Activated CD8-positive, alpha-beta memory T cell treated with anti-CD3 and anti-CD28 coated beads for 36 hours (primary cell): Measurements from ENCODE around the gene SEC23A. TPM values are rescaled to one million over a fixed set of nuclear protein-coding genes. Genes with fewer than 3 reads are reported as not detected.

ENCODE experiments used
- CTCF ChIA-PET: fragments of 350-600 bp; sonication (Branson Sonifier 250); formaldehyde crosslinking; loops from one replicate; lab custom pipeline; 2021; ENCODE audit warnings: antibody characterized with exemption; lab: Charles Lee
- POLR2A ChIA-PET: fragments of 350-600 bp; sonication (Branson Sonifier 250); formaldehyde crosslinking; loops from one replicate; lab custom pipeline; 2021; ENCODE audit warnings: antibody characterized with exemption; lab: Charles Lee
- total RNA-seq, 2 experiments: library from RNA; stranded (reverse); gene quantifications; one replicate each; pipeline ENCODE4 v1.2.3, GENCODE V29; 2021

The SEC23A gene
- total RNA-seq, 2 experiments from 2014 or later, result 37.1 to 41.1 TPM

DNA sequence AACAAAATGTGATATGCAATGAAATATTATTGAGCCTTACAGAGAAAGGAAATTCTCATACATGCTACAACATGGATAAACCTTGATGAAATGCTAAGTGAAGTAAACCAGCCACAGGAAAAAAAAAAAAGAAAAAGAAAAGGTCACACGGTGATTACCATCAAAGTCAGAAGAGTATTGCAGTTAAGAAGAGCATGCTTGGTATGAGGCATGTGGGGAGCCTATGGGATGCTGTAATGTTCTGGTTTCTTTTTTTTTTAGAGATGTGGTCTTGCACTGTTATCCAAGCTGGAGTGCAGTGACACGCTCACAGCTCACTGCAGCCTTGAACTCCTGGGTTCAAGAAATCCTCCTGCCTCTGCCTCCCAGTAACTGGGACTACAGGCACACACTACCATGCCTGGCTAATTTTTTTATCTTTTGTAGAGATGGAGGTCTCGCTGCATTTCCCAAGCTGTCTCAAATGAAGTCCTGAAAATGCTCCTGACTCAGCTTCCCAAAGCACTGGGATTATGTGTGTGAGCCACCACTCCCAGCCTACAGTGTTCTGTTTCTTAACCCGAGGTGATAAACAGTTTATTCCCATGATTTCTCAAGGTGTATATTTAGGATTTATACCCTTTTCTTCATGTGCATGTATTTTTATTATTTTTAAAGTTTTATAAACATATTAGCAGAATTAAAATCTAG lies 96.2 kb downstream of the SEC23A start:
- POLR2A ChIA-PET, result no interaction called here
- CTCF ChIA-PET, result no interaction called here

DNA sequence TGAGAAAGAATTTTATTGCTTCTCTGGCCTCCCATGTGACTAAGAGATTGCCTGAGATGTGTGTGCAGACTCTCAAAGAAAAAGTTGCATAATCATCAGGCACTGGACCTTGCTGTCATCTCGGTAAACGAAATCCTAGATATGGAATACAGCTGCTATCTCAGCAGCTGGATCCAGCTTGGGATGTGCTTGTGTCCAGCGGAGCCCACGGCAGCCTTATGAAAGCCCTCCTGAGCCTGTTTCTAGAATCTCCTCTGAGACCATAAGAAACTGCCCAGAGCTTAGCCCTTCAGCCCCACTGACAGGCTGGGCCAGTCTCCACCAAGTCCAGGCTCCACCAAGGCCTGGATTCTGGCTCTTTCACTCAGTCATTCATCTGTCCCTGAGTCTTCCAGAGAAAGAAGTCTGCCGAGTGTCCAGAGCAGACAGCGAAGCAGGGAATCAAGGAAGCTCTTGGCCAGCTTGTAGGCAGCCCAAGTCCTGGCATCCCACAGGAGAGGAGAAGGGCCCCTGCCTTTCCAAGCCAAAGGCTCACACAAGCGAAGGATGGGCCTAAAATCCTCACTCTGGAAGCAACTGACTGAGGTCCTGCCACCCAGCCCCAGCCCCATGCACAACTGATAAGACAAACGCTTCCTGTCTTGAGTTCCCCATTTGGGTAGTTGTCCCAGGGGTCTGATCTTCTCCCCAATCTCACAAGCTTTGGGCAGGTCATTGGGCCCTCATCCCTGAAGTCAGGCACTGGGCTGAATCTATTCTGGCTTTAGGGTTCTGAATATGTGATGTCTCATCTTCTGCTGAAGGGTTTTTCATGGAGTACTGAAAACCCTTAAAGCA lies 97.8 kb downstream of the SEC23A start:
- ChIA-PET CTCF (no interaction called here), POLR2A (no interaction called here)

DNA sequence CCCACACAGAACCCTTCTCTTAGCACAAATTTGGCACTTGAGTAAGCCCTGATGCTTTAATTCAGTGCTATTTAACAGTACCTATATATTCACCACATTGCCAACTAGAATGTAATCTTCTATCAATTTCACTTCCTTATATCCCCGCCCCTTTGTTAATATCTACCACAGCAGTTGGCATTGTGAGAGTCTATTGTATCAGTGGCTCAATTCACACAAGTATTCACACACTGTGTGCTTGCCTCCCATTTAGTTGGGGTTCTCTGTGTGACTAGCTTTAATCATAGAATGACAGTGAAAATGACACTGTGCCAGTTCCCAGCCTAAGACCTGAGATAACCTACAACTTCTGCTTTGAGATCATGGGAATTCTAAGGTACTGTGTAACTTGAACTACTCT lies 103.1 kb downstream of the SEC23A start:
- ChIA-PET CTCF (no interaction called here), POLR2A (no interaction called here)

DNA sequence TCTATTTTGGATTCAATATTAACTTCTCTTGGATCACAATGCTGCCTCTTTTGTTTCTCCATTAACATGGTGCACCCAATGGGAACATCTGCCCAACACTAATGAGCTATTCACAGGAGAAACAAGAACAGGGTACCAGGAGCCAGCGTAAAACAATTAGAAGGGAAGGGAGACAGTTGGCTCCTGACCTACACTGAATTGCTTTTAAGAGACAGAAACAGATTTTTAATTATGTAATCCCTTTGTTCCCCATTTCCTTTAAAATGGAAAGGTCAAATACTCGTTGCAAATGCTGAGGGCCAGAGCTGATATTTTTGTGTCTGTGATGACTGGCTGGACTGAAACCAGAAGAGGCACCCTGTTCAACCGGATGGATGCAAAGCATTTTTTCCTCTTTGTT lies 108.3 kb downstream of the SEC23A start:
- CTCF ChIA-PET, result no interaction called here
- POLR2A ChIA-PET, result no interaction called here

- CTCF ChIA-PET, result no interaction called here
These were observed 109.1 kb downstream of the SEC23A start for GRCh38 chr14:38993981-38994380.

DNA sequence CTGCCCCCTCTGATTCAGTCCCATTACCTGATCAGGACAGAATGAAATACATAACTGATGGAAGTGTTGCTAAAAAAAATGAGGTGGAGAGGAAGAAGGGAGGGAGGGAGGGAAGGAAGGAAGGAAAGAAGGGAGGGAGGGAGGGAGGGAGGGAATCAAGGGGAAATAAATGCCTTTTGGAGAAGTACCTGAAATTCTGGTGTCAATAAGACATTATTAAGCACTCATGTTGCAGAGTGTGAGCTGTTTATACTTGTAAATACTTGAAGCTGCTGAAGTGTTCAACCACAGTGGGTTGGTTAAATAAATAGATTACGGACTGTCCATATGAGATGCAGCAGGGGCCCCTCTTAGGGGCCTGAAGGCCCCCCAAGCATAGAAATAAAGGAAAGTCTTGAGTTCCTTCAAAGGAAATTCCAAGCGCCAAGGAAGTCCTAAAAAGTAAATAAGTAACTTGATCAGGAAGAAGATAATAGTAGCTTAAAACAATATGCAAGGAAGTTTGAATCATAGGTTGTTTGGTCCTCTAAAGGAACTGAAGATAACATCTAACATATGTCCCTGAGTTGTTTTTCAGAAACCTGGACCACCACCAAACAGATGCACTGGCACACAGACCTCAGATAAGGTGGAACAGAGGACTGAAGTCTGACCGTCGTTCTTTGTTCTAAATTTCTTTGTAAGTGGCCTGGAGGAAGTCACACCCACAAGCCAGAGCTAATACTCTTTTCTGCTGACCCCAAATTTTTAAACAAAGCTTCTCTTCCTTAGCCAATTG lies 110.8 kb downstream of the SEC23A start:
- ChIA-PET POLR2A (no interaction called here), CTCF (no interaction called here)

More at GRCh38 chr14:38993981-38994380, 109.1 kb downstream of the SEC23A start:
- POLR2A ChIA-PET, result no interaction called here

DNA sequence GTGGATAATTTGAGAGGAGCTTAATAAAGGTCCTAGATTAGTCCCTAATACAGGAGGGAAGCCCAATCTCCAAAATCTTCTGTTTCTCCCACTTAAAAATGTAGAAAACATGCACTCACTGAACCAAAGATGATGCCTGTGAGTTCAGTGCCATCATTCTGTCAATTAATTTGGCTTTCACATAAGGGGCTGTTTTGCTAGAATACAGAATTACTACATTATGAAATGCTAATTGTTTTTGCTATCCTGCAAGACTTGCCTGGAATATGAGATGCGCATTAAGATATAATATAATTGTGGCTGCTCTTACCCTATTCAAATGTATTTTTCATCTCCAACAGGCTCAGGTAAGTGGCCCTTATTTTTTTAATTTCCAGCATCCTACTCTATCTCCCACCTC lies 111.7 kb downstream of the SEC23A start:
- CTCF ChIA-PET, result no interaction called here

DNA sequence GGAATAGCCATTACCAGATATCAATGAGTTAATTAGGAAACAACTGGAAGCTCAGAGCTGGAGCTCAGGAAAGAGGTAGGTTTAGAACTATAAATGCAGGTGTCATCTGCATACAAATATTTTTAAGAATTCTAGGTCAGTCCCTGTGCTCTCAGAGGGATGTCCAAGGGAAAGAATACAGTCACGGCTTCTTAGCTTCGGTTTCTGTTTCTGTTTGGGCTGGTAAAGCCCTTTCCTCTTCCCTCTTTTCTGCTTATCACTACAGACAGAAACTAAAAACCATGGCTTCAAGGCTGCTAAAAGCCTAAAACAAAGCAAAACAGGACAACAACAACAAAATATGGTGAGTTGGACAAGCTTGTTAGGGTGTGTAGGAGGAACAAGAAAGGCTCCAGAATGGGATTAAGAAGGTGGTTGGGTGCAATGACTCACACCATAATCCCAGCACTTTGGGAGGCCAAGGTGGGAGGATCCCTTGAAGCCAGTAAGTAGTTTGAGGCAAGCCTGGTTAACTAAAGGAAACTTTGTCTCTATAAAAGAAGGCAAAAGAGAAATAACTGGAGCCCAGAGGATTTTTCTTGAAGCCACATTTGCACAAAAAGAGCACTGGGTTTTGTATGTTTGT lies 113.0 kb downstream of the SEC23A start:
- ChIA-PET CTCF (no interaction called here), POLR2A (no interaction called here)

More for the DNA sequence above, 111.7 kb downstream of the SEC23A start:
- POLR2A ChIA-PET, result no interaction called here

GRCh38 chr14:38987781-38988180 lies 115.3 kb downstream of the SEC23A start:
- ChIA-PET CTCF (no interaction called here), POLR2A (no interaction called here)

- ChIA-PET CTCF (interaction anchor here (0.5 kb wide), 1 partner anchor 66 kb away, joined by 3 read pairs; no protein-coding TSS in a partner anchor), POLR2A (no interaction called here)
These were observed 120.2 kb downstream of the SEC23A start for GRCh38 chr14:38982837-38983236.

GRCh38 chr14:38982278-38982677 lies 120.8 kb downstream of the SEC23A start:
- ChIA-PET CTCF (no interaction called here), POLR2A (no interaction called here)

Other genes starting within 250 kb of the SEC23A start
- gene GEMIN2, start 11.1 kb upstream of the SEC23A start, total RNA-seq, result 10 to 100 TPM; 18.3 to 21.3 TPM
- gene TRAPPC6B, start 67.1 kb upstream of the SEC23A start, total RNA-seq, result 10 to 100 TPM; 21.2 to 23.4 TPM
- gene PNN, start 72.0 kb upstream of the SEC23A start, total RNA-seq, result 100 to 1,000 TPM; 101 to 102 TPM
- 10 to 100 TPM; 19.2 to 19.5 TPM for gene MIA2, start 130.7 kb upstream of the SEC23A start, total RNA-seq